Peyer's patch (tissue), 4 donors: ENCODE measurements around the gene MORC4. TPM values are rescaled to one million over a fixed set of nuclear protein-coding genes. Genes with fewer than 3 reads are reported as not detected.

Experiments
- DNase-seq, 3 donors: peaks; one replicate each; pipeline ENCODE4 v3.0.0-alpha.2; 2017 to 2019
- H3K27ac ChIP-seq, 4 donors: fragments of 200-600 bp; sonication (generic); one replicate each; pipeline ENCODE4 v1.5.1; 2016 to 2019
- H3K27me3 ChIP-seq, 2 donors: fragments of 200-600 bp; sonication (generic); one replicate each; pipeline ENCODE4 v1.5.1; 2019
- H3K36me3 ChIP-seq, 3 donors: fragments of 200-600 bp; sonication (generic); one replicate each; pipeline ENCODE4 v1.5.1; 2016 to 2019
- H3K4me1 ChIP-seq, 4 donors: fragments of 200-600 bp; sonication (generic); one replicate each; pipeline ENCODE4 v1.5.1; 2016 to 2019
- H3K4me3 ChIP-seq, 4 donors: fragments of 200-600 bp; sonication (generic); 1 replicate in 3 of 4; 2 replicates in 1 of 4; pipeline ENCODE4 v1.5.1; 2016 to 2019; ENCODE audit warnings: mild to moderate bottlenecking in 1 of 4
- H3K9me3 ChIP-seq, 4 donors: fragments of 200-600 bp; sonication (generic); one replicate each; pipeline ENCODE4 v1.5.1; 2016 to 2019; ENCODE audit warnings: mild to moderate bottlenecking in 1 of 4
- POLR2A ChIP-seq, 2 donors: fragments of 450-650 bp; IDR thresholded peaks; one replicate each; pipeline ENCODE4 v1.5.1; 2017; ENCODE audit warnings: antibody characterized with exemption in 2 of 2, mild to moderate bottlenecking in 2 of 2, moderate library complexity in 2 of 2
- total RNA-seq, 4 donors: library from RNA; depleted of rRNA; stranded (reverse); fragments of >200 nt; gene quantifications; one replicate each; pipeline ENCODE4 v1.1.0, GENCODE V29; 2016
- TF ChIP-seq, protein P1 (sequence below), 6 experiments: fragments of 450-650 bp in 4 of 6; fragments of 200-600 bp in 2 of 6; sonication (generic) in 1 of 6; IDR thresholded peaks; one replicate each; pipeline ENCODE4 v1.5.1; 2017 to 2019; ENCODE audit warnings: antibody characterized with exemption in 6 of 6, mild to moderate bottlenecking in 3 of 6, moderate library complexity in 1 of 6

Gene MORC4
- total RNA-seq, 4 donors from 2014 or later, result 5.9 to 47.9 (median 10.4) TPM

DNA sequence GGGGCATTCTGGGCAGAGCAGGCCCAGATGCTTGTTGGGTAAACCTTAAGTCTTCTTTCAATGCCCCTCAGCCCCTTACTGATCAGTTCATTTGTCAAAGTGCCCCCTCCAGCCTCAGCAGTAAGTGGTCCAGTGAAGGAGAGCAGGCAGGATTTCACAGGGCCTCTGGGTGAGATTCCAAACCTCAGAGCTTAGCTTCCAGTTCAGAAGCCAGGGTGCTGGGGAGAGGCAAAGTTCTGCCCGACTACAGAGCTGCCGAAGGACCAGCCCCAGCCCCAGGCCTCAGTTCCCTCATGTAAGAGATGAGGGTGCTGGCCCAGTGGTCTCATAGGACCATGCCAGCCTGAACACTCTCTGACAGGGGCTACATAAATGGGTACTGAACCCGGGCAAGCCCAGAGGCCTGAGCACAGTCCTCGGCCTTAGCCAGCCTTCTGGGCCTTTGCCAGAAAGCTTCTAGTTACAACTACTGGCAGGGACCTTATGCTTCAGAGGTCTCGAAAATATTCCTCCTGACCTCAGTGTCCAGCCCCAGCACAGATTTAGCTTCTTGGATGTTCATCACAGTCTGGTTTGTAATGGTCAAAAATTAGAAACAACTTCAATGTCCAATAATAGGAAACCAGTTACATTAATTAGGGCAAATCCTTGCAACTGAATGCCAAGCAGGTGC, 96.0 kb downstream of the MORC4 start:
- Histone ChIP-seq H3K27me3 (no peaks in the 10 kb centered on the region), H3K4me1 (no peaks in the 10 kb centered on the region)

DNA sequence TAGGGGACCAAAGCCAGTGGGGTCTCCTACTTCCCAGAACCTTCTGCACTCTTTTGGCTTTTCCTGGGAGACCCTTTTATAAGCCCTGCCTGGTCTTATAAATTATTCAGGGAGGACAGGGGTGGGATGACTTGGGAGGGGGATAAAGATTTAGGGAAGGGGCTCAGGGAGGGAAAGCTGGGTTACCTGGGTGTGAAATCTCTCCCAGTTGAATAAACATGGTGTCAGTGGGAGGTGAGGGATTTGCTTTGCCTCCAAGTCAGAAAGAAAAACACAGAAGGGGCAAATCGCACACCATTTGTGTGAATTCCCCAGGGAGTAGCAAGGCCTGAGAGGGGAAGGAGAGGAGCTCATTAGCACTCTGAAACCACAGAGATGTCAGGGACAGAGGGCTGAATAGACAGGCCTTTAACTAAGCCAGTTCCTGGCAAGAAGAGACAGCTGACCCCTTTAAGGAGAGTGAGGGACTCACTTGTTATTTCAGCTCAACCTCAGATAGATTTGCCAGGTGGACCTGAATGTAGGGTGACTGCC, 96.7 kb downstream of the MORC4 start, which contains the start of gene RIPPLY1:
Gene RIPPLY1 (minus strand): TSS at position 51 of the 534 bp plus-strand sequence. CDS start 54 bp downstream, outside the sequence.
- H3K36me3 ChIP-seq, result no peaks in the 10 kb centered on the region
- DNase-seq, result no peak
- TF ChIP-seq, protein P1, sequence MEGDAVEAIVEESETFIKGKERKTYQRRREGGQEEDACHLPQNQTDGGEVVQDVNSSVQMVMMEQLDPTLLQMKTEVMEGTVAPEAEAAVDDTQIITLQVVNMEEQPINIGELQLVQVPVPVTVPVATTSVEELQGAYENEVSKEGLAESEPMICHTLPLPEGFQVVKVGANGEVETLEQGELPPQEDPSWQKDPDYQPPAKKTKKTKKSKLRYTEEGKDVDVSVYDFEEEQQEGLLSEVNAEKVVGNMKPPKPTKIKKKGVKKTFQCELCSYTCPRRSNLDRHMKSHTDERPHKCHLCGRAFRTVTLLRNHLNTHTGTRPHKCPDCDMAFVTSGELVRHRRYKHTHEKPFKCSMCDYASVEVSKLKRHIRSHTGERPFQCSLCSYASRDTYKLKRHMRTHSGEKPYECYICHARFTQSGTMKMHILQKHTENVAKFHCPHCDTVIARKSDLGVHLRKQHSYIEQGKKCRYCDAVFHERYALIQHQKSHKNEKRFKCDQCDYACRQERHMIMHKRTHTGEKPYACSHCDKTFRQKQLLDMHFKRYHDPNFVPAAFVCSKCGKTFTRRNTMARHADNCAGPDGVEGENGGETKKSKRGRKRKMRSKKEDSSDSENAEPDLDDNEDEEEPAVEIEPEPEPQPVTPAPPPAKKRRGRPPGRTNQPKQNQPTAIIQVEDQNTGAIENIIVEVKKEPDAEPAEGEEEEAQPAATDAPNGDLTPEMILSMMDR (IDR thresholded peaks at IDR 0.05), result no peak
- TF ChIP-seq POLR2A (IDR thresholded peaks at IDR 0.05), result no peak
- H3K4me3 ChIP-seq, result no peak within 1 kb of the TSS
- no peaks in the 10 kb centered on the region for H3K27me3 ChIP-seq
- no peaks in the 10 kb centered on the region for H3K9me3 ChIP-seq
- H3K27ac ChIP-seq, result no peak within 1 kb of the TSS
- H3K4me1 ChIP-seq, result no peaks in the 10 kb centered on the region

More for the DNA sequence above, 96.0 kb downstream of the MORC4 start:
- no peak for TF ChIP-seq POLR2A (IDR thresholded peaks at IDR 0.05)
- TF ChIP-seq, protein P1 (IDR thresholded peaks at IDR 0.05), result no peak
- Histone ChIP-seq H3K9me3 (no peaks in the 10 kb centered on the region), H3K4me3 (no peak overlapping the region), H3K36me3 (no peaks in the 10 kb centered on the region), H3K27ac (no peak overlapping the region)
- no peak for DNase-seq

DNA sequence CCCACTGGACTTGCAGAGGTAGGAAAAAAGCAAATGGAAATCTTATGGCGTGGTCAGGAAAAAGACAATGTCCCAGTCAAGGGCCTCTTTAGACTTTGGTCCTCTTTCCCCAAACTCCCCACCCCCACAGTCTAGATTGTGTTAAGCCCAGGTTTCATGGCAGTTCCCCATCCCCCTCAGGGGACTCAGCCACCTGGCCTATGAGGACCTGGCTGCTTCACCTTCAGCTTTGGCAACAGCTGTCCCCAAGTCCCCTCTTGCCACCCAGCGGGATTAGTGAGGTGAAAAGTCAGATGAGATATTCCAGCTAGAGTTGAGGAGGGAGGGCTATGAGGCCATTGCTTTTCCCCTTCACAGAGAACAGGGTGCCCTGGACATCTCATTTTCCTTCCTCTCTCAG, 97.3 kb downstream of the MORC4 start:
- Histone ChIP-seq H3K9me3 (no peaks in the 10 kb centered on the region), H3K27me3 (no peaks in the 10 kb centered on the region), H3K4me3 (no peak overlapping the region), H3K27ac (no peak overlapping the region), H3K4me1 (no peaks in the 10 kb centered on the region), H3K36me3 (no peaks in the 10 kb centered on the region)
- TF ChIP-seq, protein P1 (IDR thresholded peaks at IDR 0.05), result no peak
- no peak for TF ChIP-seq POLR2A (IDR thresholded peaks at IDR 0.05)
- DNase-seq, result no peak

DNA sequence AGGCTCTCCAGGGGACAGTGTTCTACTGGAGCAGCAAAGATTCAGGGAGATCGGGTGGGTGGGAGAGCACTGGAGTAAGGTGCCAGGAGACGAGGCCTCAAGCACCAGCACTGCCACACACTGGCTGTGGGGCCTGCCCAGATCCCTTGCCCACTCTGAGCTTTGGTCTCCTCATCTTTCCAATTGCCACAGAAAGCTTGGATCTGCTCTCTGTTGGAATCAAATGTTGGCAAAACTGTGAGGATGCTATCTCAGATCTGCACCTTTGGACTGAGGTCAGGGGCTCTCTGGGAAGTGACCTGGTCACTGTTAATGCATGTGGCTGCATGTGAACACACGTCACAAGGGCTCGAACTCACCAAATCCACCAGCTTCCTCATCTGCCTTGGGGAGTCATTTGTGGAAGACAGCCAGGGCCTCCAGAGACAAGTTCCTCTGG, 98.2 kb downstream of the MORC4 start:
- Histone ChIP-seq H3K9me3 (no peaks in the 10 kb centered on the region), H3K4me3 (no peak overlapping the region), H3K36me3 (no peaks in the 10 kb centered on the region), H3K4me1 (no peaks in the 10 kb centered on the region), H3K27me3 (no peaks in the 10 kb centered on the region), H3K27ac (no peak overlapping the region)
- no peak for TF ChIP-seq POLR2A (IDR thresholded peaks at IDR 0.05)
- TF ChIP-seq, protein P1 (IDR thresholded peaks at IDR 0.05), result no peak
- no peak for DNase-seq

DNA sequence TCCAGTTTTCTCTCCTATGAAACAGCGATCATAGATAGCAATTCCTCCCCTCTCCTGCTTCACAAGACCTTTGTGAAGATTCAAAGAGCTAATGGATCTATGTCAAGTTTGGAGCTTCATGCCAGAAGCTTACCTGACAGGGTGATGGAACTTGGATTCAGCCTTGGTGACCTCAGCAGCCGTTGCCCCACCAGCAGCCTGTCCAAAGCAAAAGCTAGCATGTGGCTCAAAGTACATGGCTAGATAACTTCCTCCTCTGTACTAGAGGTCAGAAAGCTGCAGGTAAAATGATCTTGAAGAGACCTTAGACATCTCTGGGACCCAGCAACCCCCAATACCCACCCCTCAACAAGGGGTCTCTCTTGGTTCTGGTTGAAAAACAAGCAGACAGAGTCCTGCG, 98.7 kb downstream of the MORC4 start:
- no peaks in the 10 kb centered on the region for H3K27me3 ChIP-seq
- no peak overlapping the region for H3K4me3 ChIP-seq
- DNase-seq, result no peak
- H3K36me3 ChIP-seq, result no peaks in the 10 kb centered on the region
- no peak overlapping the region for H3K27ac ChIP-seq
- H3K4me1 ChIP-seq, result no peaks in the 10 kb centered on the region
- no peak for TF ChIP-seq POLR2A (IDR thresholded peaks at IDR 0.05)
- TF ChIP-seq, protein P1 (IDR thresholded peaks at IDR 0.05), result no peak
- no peaks in the 10 kb centered on the region for H3K9me3 ChIP-seq
